ENCODE measurements around the gene FADS1.

GRCh38 chr11:61805146-61805545 is 11.7 kb downstream of the FADS1 start:
- TF ChIP-seq CTCF (conservative IDR thresholded peaks at IDR 0.05; ENCODE audit: low read depth, low read length) (no peak), EZH2 (IDR thresholded peaks at IDR 0.05; ENCODE audit: borderline replicate concordance, low read depth, low read length, poor library complexity, severe bottlenecking) (no peak)

Measured in A673 (cell line).